Measurements from ENCODE around the gene UBN1.

Gene UBN1

DNA sequence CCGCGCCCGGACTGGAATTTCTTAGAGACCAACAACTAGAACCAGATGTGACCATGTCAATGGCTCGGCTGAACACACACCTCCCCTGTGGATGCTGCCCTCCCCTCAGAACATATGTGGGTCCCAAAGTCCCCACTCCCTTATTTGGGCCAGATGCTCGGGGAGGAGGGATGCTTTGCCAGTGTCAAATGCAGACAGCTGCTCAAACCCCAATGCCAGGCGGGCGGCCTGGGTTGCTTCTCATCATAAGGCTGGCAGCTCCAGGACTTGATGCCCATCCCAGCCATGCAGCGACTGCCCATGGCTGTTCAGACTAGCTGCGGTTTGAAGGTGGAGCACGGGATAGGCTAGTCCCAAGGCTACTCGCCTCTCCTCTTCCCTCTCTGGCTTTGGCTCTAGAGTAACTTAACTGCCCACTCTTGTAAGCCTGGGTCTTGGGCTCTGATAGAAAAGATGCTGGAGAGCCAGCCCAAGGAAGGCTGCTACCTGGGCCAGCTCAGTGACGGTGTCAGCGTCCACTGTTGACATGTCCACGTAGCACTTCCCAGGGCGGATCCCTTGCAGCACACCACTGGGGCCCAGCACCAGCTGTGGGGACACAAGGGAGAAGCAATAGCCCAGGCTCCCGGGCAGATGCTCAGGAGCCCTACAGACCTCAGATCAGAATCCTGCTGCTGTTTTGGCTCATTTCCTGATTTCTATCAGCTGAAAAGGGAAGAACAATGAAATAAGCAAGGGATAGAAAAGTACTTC is 33.9 kb upstream of the UBN1 start:
- H3K4me3 ChIP-seq, result no peak overlapping the region
- no peak for TF ChIP-seq Cebpa-rat (IDR thresholded peaks at IDR 0.05)
- H3K36me3 ChIP-seq, result peaks cover 97 to 100% (median 100%) of the 10 kb centered on the region in 11 experiments
- H3K9me3 ChIP-seq (replicated peaks in 1 of 11), result no peaks in the 10 kb centered on the region
- peaks cover 0 to 47% (median 14%) of the 10 kb centered on the region in 11 experiments; a peak in 11 of 22 replicates for H4K20me1 ChIP-seq
- no peak overlapping the region for H3K9ac ChIP-seq
- no peaks in the 10 kb centered on the region for H3K27me3 ChIP-seq
- H3K4me2 ChIP-seq, result no peak overlapping the region
- no peak overlapping the region for H3K27ac ChIP-seq
- H3K4me1 ChIP-seq, result no peaks in the 10 kb centered on the region

DNA sequence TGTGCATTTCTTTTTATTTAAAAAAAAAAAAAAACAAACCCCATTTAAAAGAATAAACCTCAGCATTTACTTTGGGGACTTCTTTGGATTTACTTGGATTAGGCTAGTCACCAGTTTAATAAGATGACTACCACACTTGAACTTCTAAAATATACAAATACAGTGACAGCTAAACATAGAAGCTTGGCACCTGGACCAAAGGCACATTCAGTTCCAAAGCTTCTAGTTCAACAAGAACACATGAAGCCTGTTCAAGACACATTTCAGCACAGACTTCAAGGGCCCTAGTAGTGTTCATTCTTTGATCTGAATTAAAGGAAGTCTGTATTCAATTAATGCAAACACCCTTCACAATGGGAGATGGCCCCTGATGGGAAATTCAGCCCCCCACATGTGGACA is 33.2 kb upstream of the UBN1 start:
- peaks cover 97 to 100% (median 100%) of the 10 kb centered on the region in 11 experiments for H3K36me3 ChIP-seq
- H3K4me3 ChIP-seq, result no peak overlapping the region
- H3K4me2 ChIP-seq, result no peak overlapping the region
- H3K9ac ChIP-seq, result no peak overlapping the region
- H3K4me1 ChIP-seq, result no peaks in the 10 kb centered on the region
- no peak for TF ChIP-seq Cebpa-rat (IDR thresholded peaks at IDR 0.05)
- H3K9me3 ChIP-seq (replicated peaks in 1 of 11), result no peaks in the 10 kb centered on the region
- peaks cover 0 to 53% (median 15%) of the 10 kb centered on the region in 11 experiments; a peak in 11 of 22 replicates for H4K20me1 ChIP-seq
- H3K27ac ChIP-seq, result no peak overlapping the region
- H3K27me3 ChIP-seq, result no peaks in the 10 kb centered on the region

DNA sequence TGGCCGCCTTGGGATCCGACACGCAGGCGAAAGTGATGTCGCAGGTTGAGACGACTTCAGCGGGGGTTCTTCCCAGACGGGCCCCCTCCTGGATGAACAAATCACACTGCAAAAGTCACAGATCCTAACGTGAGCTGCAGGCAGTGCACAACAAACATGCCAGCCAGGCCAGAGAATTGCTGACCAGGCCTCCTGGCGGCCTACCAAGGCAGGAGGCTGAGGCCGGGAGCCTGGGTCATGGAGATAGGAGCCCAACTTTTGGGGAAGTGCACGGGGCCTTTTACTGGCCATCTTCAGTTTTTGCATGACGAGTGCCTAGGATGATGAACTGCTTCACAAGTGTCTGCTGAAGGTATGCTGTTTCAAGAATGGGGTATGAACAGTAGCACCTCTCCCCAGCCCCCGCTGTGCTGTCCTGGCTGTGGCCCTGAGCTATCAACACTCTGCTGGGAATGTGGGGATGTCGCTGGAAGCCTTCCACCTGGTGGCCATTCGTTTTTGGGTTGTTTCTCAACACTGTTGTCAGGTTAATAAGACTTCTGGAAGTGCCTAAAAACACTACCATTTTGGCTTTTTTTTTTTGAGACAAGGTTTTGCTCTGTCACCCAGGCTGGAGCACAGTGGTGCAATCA is 32.6 kb upstream of the UBN1 start:
- no peak for TF ChIP-seq Cebpa-rat (IDR thresholded peaks at IDR 0.05)

DNA sequence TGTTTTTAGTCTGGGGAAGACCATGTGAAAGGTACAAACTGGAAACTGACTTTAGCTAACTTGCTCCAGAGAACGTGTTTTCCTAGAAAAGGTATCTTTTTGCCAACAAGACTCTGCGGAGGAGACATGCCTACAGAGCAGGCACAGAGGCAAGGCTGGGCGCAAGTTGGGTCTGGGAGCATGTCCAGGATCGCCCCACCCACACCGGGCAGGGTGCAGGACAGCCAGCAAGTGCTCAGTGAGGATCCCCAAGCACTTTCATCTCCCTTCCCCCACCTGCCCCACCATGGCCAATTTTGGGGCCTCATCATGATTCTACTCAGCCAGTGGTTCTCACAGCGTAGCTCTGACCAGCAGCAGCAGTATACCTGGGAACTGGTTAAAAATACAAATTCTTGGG is 26.6 kb upstream of the UBN1 start:
- Histone ChIP-seq H3K4me3 (no peak overlapping the region), H3K4me1 (peaks cover 0 to 12% (median 0%) of the 10 kb centered on the region in 10 experiments; a peak in 5 of 20 replicates), H3K27me3 (no peaks in the 10 kb centered on the region), H3K9me3 (replicated peaks in 1 of 11) (no peaks in the 10 kb centered on the region), H4K20me1 (peaks cover 10 to 72% (median 29%) of the 10 kb centered on the region in 11 experiments; a peak in 18 of 22 replicates), H3K36me3 (peaks cover 96 to 100% (median 100%) of the 10 kb centered on the region in 11 experiments), H3K27ac (no peak overlapping the region), H3K9ac (no peak overlapping the region), H3K4me2 (no peak overlapping the region)
- no peak for TF ChIP-seq Cebpa-rat (IDR thresholded peaks at IDR 0.05)

More for the DNA sequence above, 32.6 kb upstream of the UBN1 start:
- Histone ChIP-seq H3K27me3 (no peaks in the 10 kb centered on the region), H3K9me3 (replicated peaks in 1 of 11) (no peaks in the 10 kb centered on the region), H3K9ac (no peak overlapping the region), H3K4me3 (no peak overlapping the region), H3K4me2 (no peak overlapping the region), H3K4me1 (no peaks in the 10 kb centered on the region), H3K36me3 (peaks cover 97 to 100% (median 100%) of the 10 kb centered on the region in 11 experiments), H4K20me1 (peaks cover 0 to 57% (median 15%) of the 10 kb centered on the region in 11 experiments; a peak in 11 of 22 replicates), H3K27ac (no peak overlapping the region)

DNA sequence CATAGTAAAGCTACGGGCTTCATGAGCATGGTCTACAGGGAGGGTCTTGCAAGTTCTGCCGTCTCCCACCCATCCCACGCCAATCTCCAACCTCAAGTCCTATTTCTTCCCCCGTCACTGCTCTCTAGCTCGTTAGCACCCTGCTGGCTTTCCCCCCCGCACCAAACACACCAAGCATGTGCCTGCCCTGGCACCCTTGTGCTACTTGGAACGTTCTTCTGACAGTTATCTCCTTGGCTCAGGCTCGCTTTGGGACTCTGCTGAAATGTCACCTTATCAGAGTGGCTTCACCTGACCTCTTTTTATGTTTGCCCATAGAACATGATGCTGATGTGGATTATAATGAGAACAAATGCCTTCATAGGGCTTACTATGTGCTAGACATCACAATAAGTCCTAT is 22.1 kb upstream of the UBN1 start:
- Histone ChIP-seq H3K36me3 (peaks cover 97 to 100% (median 100%) of the 10 kb centered on the region in 11 experiments), H4K20me1 (peaks cover 12 to 88% (median 56%) of the 10 kb centered on the region in 11 experiments; a peak in 19 of 22 replicates), H3K9ac (no peak overlapping the region), H3K9me3 (replicated peaks in 1 of 11) (no peaks in the 10 kb centered on the region), H3K4me2 (no peak overlapping the region), H3K4me3 (no peak overlapping the region), H3K27ac (no peak overlapping the region), H3K27me3 (no peaks in the 10 kb centered on the region), H3K4me1 (peaks cover 0 to 12% (median 0%) of the 10 kb centered on the region in 10 experiments; a peak in 5 of 20 replicates)
- TF ChIP-seq Cebpa-rat (IDR thresholded peaks at IDR 0.05), result no peak

DNA sequence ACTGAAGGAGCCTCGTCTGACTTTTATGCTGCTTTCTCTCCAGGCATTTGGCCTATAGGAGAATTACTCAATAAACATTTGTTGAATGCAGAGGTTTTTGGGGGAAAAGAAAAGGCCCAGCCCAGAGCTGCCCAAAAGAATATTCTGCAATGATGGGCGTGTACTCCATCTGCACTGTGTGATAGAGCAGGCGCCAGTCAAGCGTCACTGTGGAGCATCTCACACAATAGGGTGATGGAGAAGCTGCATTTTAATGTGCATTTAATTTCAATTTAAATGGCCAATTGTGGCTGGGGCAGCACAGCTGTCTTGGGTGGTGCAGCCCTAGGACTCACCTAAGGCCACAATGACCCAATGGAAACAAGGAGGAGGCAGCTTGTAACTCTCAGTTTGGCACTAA is 20.8 kb upstream of the UBN1 start:
- no peak overlapping the region for H3K4me2 ChIP-seq
- no peaks in the 10 kb centered on the region for H3K27me3 ChIP-seq
- H3K9me3 ChIP-seq (replicated peaks in 1 of 11), result no peaks in the 10 kb centered on the region
- peaks cover 12 to 92% (median 62%) of the 10 kb centered on the region in 11 experiments; a peak in 20 of 22 replicates for H4K20me1 ChIP-seq
- H3K27ac ChIP-seq, result no peak overlapping the region
- no peak overlapping the region for H3K9ac ChIP-seq
- H3K36me3 ChIP-seq, result peaks cover 97 to 100% (median 100%) of the 10 kb centered on the region in 11 experiments
- no peak for TF ChIP-seq Cebpa-rat (IDR thresholded peaks at IDR 0.05)
- H3K4me1 ChIP-seq, result peaks cover 0 to 6% (median 0%) of the 10 kb centered on the region in 10 experiments; a peak in 4 of 20 replicates
- H3K4me3 ChIP-seq, result no peak overlapping the region

DNA sequence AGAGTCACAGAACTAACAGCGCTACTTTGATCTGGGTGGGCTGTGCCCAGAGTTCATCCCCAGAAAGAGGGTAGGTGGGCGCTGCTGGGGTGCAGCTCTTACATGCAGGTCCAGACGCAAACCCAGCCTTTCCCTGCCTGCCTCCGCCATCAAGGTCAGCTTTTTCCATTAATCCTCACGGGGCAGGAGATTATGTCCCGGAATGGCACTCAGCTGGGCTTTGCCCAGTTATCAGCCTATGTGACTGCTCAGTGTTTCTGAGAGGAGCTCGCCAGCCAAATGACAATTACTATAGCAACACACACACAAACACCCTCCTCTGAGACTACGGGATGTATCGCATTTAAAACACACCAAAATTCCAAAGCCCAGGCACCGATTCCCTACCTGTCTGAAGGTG is 20.3 kb upstream of the UBN1 start:
- H3K36me3 ChIP-seq, result peaks cover 97 to 100% (median 100%) of the 10 kb centered on the region in 11 experiments
- H3K4me1 ChIP-seq, result peaks cover 0 to 1% (median 0%) of the 10 kb centered on the region in 10 experiments; a peak in 3 of 20 replicates
- no peak overlapping the region for H3K27ac ChIP-seq
- no peak overlapping the region for H3K9ac ChIP-seq
- no peak for TF ChIP-seq Cebpa-rat (IDR thresholded peaks at IDR 0.05)
- H3K9me3 ChIP-seq (replicated peaks in 1 of 11), result no peaks in the 10 kb centered on the region
- H3K27me3 ChIP-seq, result no peaks in the 10 kb centered on the region
- H3K4me3 ChIP-seq, result no peak overlapping the region
- no peak overlapping the region for H3K4me2 ChIP-seq
- H4K20me1 ChIP-seq, result peaks cover 12 to 92% (median 64%) of the 10 kb centered on the region in 11 experiments; a peak in 20 of 22 replicates

DNA sequence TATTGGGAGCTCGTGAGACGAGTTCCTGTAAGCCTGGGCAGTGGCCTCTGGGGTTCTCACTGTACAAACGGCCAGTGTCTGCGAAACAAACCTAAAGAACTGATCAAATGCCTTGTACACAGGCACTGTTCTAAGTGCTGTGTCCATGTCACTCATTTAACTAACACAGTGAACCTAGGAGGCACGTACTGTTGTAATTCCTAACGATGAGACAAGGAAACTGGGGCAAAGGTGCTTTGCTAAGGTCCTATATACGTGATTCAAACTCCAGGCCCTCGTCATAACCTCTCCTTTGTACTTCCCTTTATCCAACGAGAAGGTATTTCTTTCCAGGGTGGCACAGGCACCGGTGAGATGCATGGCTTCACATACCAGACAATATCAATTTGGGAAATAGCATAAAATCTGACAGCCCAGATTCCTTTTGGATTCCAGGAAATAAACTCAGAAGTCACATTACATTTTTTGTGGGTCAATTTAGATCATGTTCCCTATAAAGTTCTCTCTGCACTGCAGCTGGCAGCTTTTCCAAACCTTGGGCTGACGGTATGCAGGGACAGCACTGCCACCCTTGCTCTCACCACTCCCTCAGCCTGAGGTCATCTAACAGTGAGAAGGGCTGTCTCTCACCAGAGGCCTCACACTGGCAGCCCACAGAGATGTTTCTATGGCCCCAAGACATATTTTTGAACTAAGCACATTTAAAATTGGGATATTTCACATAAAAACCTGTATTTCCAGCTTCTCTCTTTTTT is 18.5 kb upstream of the UBN1 start:
- Histone ChIP-seq H3K36me3 (peaks cover 97 to 100% (median 100%) of the 10 kb centered on the region in 11 experiments), H3K27ac (no peak overlapping the region)

More for the DNA sequence above, 18.5 kb upstream of the UBN1 start:
- H3K27me3 ChIP-seq, result no peaks in the 10 kb centered on the region
- TF ChIP-seq Cebpa-rat (IDR thresholded peaks at IDR 0.05), result no peak
- peaks cover 0 to 9% (median 8%) of the 10 kb centered on the region in 10 experiments; a peak in 13 of 20 replicates for H3K4me1 ChIP-seq
- H4K20me1 ChIP-seq, result peaks cover 25 to 93% (median 78%) of the 10 kb centered on the region in 11 experiments; a peak in 21 of 22 replicates
- H3K4me2 ChIP-seq, result no peak overlapping the region
- no peaks in the 10 kb centered on the region for H3K9me3 ChIP-seq (replicated peaks in 1 of 11)
- H3K9ac ChIP-seq, result no peak overlapping the region
- H3K4me3 ChIP-seq, result no peak overlapping the region
